ENCODE measurements around the gene PLN.

The PLN gene

GRCh38 chr6:118598324-118598723 is 50.2 kb downstream of the PLN start:
- peaks cover 2% of the 10 kb centered on the region for H3K9me3 Mint-ChIP-seq
- no peak for DNase-seq
- H3K27me3 Mint-ChIP-seq: no peaks in the 10 kb centered on the region
- CTCF ChIA-PET: interaction anchor here (1.0 to 2.0 kb wide), 3 partner anchors 13 to 202 kb away, joined by 3 to 5 read pairs (median 3); no protein-coding TSS in a partner anchor
- H3K4me1 Mint-ChIP-seq: peaks cover 2% of the 10 kb centered on the region
- no peak overlapping the region for H3K4me3 Mint-ChIP-seq
- peaks cover 47% of the 10 kb centered on the region for H3K36me3 Mint-ChIP-seq
- H3K27ac Mint-ChIP-seq: no peak overlapping the region

- H3K4me1 Mint-ChIP-seq: peaks cover 13% of the 10 kb centered on the region
- H3K4me3 Mint-ChIP-seq: no peak overlapping the region
- CTCF ChIA-PET: interaction anchor here (1.0 to 1.4 kb wide), 2 partner anchors 16 to 117 kb away, joined by 3 to 4 read pairs; no protein-coding TSS in a partner anchor
- peaks cover 61% of the 10 kb centered on the region for H3K36me3 Mint-ChIP-seq
- no peak overlapping the region for H3K27ac Mint-ChIP-seq
- no peak for DNase-seq
- no peaks in the 10 kb centered on the region for H3K27me3 Mint-ChIP-seq
- H3K9me3 Mint-ChIP-seq: peaks cover 8% of the 10 kb centered on the region
Observed at GRCh38 chr6:118602300-118602699, 54.2 kb downstream of the PLN start.

GRCh38 chr6:118603372-118603771 is 55.3 kb downstream of the PLN start:
- Mint-ChIP-seq H3K36me3 (peaks cover 60% of the 10 kb centered on the region), H3K27me3 (no peaks in the 10 kb centered on the region), H3K27ac (no peak overlapping the region), H3K4me3 (no peak overlapping the region), H3K4me1 (peaks cover 16% of the 10 kb centered on the region), H3K9me3 (peaks cover 8% of the 10 kb centered on the region)
- DNase-seq: no peak
- CTCF ChIA-PET: no interaction called here

GRCh38 chr6:118606268-118606667 is 58.2 kb downstream of the PLN start:
- no peak overlapping the region for H3K4me3 Mint-ChIP-seq
- peaks cover 62% of the 10 kb centered on the region for H3K36me3 Mint-ChIP-seq
- no peaks in the 10 kb centered on the region for H3K27me3 Mint-ChIP-seq
- CTCF ChIA-PET: interaction anchor here (1.0 to 1.1 kb wide), 2 partner anchors 24 to 41 kb away, joined by 4 to 6 read pairs; no protein-coding TSS in a partner anchor
- H3K27ac Mint-ChIP-seq: no peak overlapping the region
- H3K9me3 Mint-ChIP-seq: peaks cover 8% of the 10 kb centered on the region
- peaks cover 21% of the 10 kb centered on the region for H3K4me1 Mint-ChIP-seq
- no peak for DNase-seq

GRCh38 chr6:118606858-118607257 is 58.8 kb downstream of the PLN start:
- no peak for DNase-seq
- H3K27ac Mint-ChIP-seq: no peak overlapping the region
- H3K36me3 Mint-ChIP-seq: peaks cover 60% of the 10 kb centered on the region
- H3K9me3 Mint-ChIP-seq: peaks cover 9% of the 10 kb centered on the region
- H3K27me3 Mint-ChIP-seq: no peaks in the 10 kb centered on the region
- CTCF ChIA-PET: interaction anchor here (1.0 kb wide), 1 partner anchor 41 kb away, joined by 6 read pairs; no protein-coding TSS in a partner anchor
- H3K4me1 Mint-ChIP-seq: peaks cover 22% of the 10 kb centered on the region
- no peak overlapping the region for H3K4me3 Mint-ChIP-seq

Data from activated naive CD4-positive, alpha-beta T cell treated with anti-CD3 and anti-CD28 coated beads, Interleukin-2, amount 10 ng/mL, durations not matched to agents 7 days and 5 days (primary cell).